GM21737 (cell line): ENCODE measurements around the gene MPRIP.
"Not testable (repeated sequence)": the region's sequence is repeated elsewhere in the genome, so short reads cannot be mapped to it uniquely, and the experiment has no call there.

Source experiments
- ATAC-seq: cut with Tn5 transposase; IDR thresholded peaks from one replicate; pipeline ENCODE4 v1.9.1; 2021; ENCODE audit warnings: mild to moderate bottlenecking, moderate library complexity; ENCODE audit not compliant: unreplicated experiment

The MPRIP gene

GRCh38 chr17:17179371-17179827 lies 137.1 kb downstream of the MPRIP start:
- ATAC-seq, result no peak

- ATAC-seq, result no peak
These were observed 137.9 kb downstream of the MPRIP start for GRCh38 chr17:17180141-17180603.

GRCh38 chr17:17180741-17181525 lies 138.7 kb downstream of the MPRIP start:
- no peak for ATAC-seq

- ATAC-seq, result no peak
These were observed 139.7 kb downstream of the MPRIP start for GRCh38 chr17:17181666-17182597.

GRCh38 chr17:17182598-17183136 lies 140.4 kb downstream of the MPRIP start:
- no peak for ATAC-seq

GRCh38 chr17:17183744-17184143 lies 141.5 kb downstream of the MPRIP start:
- no peak for ATAC-seq

GRCh38 chr17:17184985-17185757 lies 142.9 kb downstream of the MPRIP start:
- ATAC-seq, result not testable (repeated sequence)

GRCh38 chr17:17186051-17186450 lies 143.8 kb downstream of the MPRIP start:
- ATAC-seq, result no peak

GRCh38 chr17:17186551-17187505 lies 144.6 kb downstream of the MPRIP start:
- ATAC-seq, result no peak

GRCh38 chr17:17188586-17188985 lies 146.3 kb downstream of the MPRIP start:
- ATAC-seq, result no peak

GRCh38 chr17:17189559-17189958 lies 147.3 kb downstream of the MPRIP start:
- ATAC-seq, result no peak

- no peak for ATAC-seq
These were observed 147.9 kb downstream of the MPRIP start for GRCh38 chr17:17190188-17190587.

- no peak for ATAC-seq
These were observed 149.1 kb downstream of the MPRIP start for GRCh38 chr17:17191346-17191792.

- no peak for ATAC-seq
These were observed 149.7 kb downstream of the MPRIP start for GRCh38 chr17:17191961-17192381.

- not testable (repeated sequence) for ATAC-seq
These were observed 153.2 kb downstream of the MPRIP start for GRCh38 chr17:17195466-17195865.

GRCh38 chr17:17196776-17197175 lies 154.5 kb downstream of the MPRIP start:
- no peak for ATAC-seq

GRCh38 chr17:17198281-17198680 lies 156.0 kb downstream of the MPRIP start:
- ATAC-seq, result no peak

- no peak for ATAC-seq
These were observed 158.1 kb downstream of the MPRIP start for GRCh38 chr17:17200311-17200710.

- no peak for ATAC-seq
These were observed 158.6 kb downstream of the MPRIP start for GRCh38 chr17:17200831-17201230.
